Mesenchymal stem cell (in vitro differentiated cells and primary cell): ENCODE results near the gene LPAR2.

ENCODE experiments used
- DNase-seq: peaks from one replicate; pipeline ENCODE4 v3.0.0-alpha.2; 2013
- H2AFZ ChIP-seq: one replicate; pipeline ENCODE4 v1.6.1; 2013; ENCODE audit warnings: low read depth, mild to moderate bottlenecking, control low read depth, inconsistent platforms, low read length, moderate library complexity
- H2AK5ac ChIP-seq: 2 replicates; pipeline ENCODE4 v1.6.1; 2013; ENCODE audit warnings: low read length, moderate library complexity, mild to moderate bottlenecking, inconsistent platforms; ENCODE audit not compliant: severe bottlenecking
- H2BK120ac ChIP-seq: one replicate; pipeline ENCODE4 v1.6.1; 2013; ENCODE audit warnings: low read depth, mild to moderate bottlenecking, inconsistent platforms, low read length, moderate library complexity
- H2BK12ac ChIP-seq, 2 experiments: one replicate each; pipeline ENCODE4 v1.6.1; 2013; ENCODE audit warnings: inconsistent platforms in 2 of 2, low read length in 2 of 2, mild to moderate bottlenecking in 2 of 2, moderate library complexity in 2 of 2, control low read depth in 1 of 2
- H2BK15ac ChIP-seq: one replicate; pipeline ENCODE4 v1.6.1; 2013; ENCODE audit warnings: mild to moderate bottlenecking, low read depth, inconsistent platforms; ENCODE audit not compliant: poor library complexity, severe bottlenecking
- H2BK5ac ChIP-seq: 2 replicates; pipeline ENCODE4 v1.6.1; 2013; ENCODE audit warnings: low read depth, mild to moderate bottlenecking, low read length, control low read depth, inconsistent platforms; ENCODE audit not compliant: poor library complexity, severe bottlenecking
- H3K14ac ChIP-seq, 2 experiments: one replicate each; pipeline ENCODE4 v1.6.1; 2013; ENCODE audit warnings: inconsistent platforms in 2 of 2, low read length in 2 of 2, control low read depth in 1 of 2, mild to moderate bottlenecking in 1 of 2, moderate library complexity in 1 of 2
- H3K18ac ChIP-seq, 2 experiments: one replicate each; pipeline ENCODE4 v1.6.1; 2013; ENCODE audit warnings: inconsistent platforms in 2 of 2, low read length in 2 of 2, control low read depth in 1 of 2, low read depth in 1 of 2, mild to moderate bottlenecking in 1 of 2
- H3K23ac ChIP-seq, 2 experiments: one replicate each; pipeline ENCODE4 v1.6.1; 2013; ENCODE audit warnings: inconsistent platforms in 2 of 2, low read length in 2 of 2, mild to moderate bottlenecking in 2 of 2, moderate library complexity in 2 of 2, control low read depth in 1 of 2
- H3K27ac ChIP-seq: 2 replicates; pipeline ENCODE4 v1.5.1; 2013; ENCODE audit warnings: mild to moderate bottlenecking, moderate library complexity, low read length, control low read depth, inconsistent platforms; ENCODE audit not compliant: poor library complexity, severe bottlenecking
- H3K27me3 ChIP-seq, 2 experiments: 2 replicates each; pipeline versions ENCODE4 v1.6.1 to v1.7.0; 2013; ENCODE audit warnings: low read length in 2 of 2, mild to moderate bottlenecking in 2 of 2, moderate library complexity in 2 of 2, control low read depth in 1 of 2, inconsistent platforms in 1 of 2; ENCODE audit not compliant: control insufficient read depth in 1 of 2, insufficient read depth in 1 of 2
- H3K36me3 ChIP-seq, 2 experiments: 2 replicates each; pipeline versions ENCODE4 v1.6.1 to v1.7.0; 2013; ENCODE audit warnings: low read length in 2 of 2, control low read depth in 1 of 2, inconsistent platforms in 1 of 2, low read depth in 1 of 2, mild to moderate bottlenecking in 1 of 2; ENCODE audit not compliant: insufficient read depth in 2 of 2, control insufficient read depth in 1 of 2
- H3K4ac ChIP-seq, 2 experiments: one replicate each; pipeline ENCODE4 v1.6.1; 2013; ENCODE audit warnings: inconsistent platforms in 2 of 2, low read length in 2 of 2, mild to moderate bottlenecking in 2 of 2, moderate library complexity in 2 of 2, control low read depth in 1 of 2, low read depth in 1 of 2
- H3K4me1 ChIP-seq: 2 replicates; pipeline ENCODE4 v1.6.1; 2013; ENCODE audit warnings: low read depth, low read length, control low read depth; ENCODE audit not compliant: control insufficient read depth, insufficient read depth
- H3K4me2 ChIP-seq: 2 replicates; pipeline ENCODE4 v1.6.1; 2013; ENCODE audit warnings: low read length, mild to moderate bottlenecking, inconsistent platforms; ENCODE audit not compliant: poor library complexity, severe bottlenecking
- H3K4me3 ChIP-seq, 2 experiments: 2 replicates each; pipeline versions ENCODE4 v1.5.1 to v1.7.0; 2013; ENCODE audit warnings: low read length in 2 of 2, mild to moderate bottlenecking in 2 of 2, control low read depth in 1 of 2, low read depth in 1 of 2; ENCODE audit not compliant: insufficient read depth in 1 of 2
- H3K79me1 ChIP-seq: replicated peaks from 2 replicates; pipeline ENCODE4 v1.6.1; 2013; ENCODE audit warnings: mild to moderate bottlenecking, control low read depth, low read length, inconsistent platforms; ENCODE audit not compliant: poor library complexity, severe bottlenecking
- H3K9ac ChIP-seq: 2 replicates; pipeline ENCODE4 v1.7.0; 2013; ENCODE audit warnings: mild to moderate bottlenecking, low read length, moderate library complexity
- H3K9me3 ChIP-seq: 2 replicates; pipeline ENCODE4 v1.7.0; 2013; ENCODE audit warnings: mild to moderate bottlenecking, low read length; ENCODE audit not compliant: control insufficient read depth
- H4K8ac ChIP-seq: one replicate; pipeline ENCODE4 v1.6.1; 2013; ENCODE audit warnings: inconsistent platforms, mild to moderate bottlenecking, low read length, moderate library complexity
- H4K91ac ChIP-seq: one replicate; pipeline ENCODE4 v1.6.1; 2013; ENCODE audit warnings: mild to moderate bottlenecking, low read length, inconsistent platforms
- WGBS: methylation state at CpG from one replicate; pipeline ENCODE4 v1.1.7; 2013; ENCODE audit warnings: mixed read lengths; 5-methylcytosine and 5-hydroxymethylcytosine counted together

Gene LPAR2

DNA sequence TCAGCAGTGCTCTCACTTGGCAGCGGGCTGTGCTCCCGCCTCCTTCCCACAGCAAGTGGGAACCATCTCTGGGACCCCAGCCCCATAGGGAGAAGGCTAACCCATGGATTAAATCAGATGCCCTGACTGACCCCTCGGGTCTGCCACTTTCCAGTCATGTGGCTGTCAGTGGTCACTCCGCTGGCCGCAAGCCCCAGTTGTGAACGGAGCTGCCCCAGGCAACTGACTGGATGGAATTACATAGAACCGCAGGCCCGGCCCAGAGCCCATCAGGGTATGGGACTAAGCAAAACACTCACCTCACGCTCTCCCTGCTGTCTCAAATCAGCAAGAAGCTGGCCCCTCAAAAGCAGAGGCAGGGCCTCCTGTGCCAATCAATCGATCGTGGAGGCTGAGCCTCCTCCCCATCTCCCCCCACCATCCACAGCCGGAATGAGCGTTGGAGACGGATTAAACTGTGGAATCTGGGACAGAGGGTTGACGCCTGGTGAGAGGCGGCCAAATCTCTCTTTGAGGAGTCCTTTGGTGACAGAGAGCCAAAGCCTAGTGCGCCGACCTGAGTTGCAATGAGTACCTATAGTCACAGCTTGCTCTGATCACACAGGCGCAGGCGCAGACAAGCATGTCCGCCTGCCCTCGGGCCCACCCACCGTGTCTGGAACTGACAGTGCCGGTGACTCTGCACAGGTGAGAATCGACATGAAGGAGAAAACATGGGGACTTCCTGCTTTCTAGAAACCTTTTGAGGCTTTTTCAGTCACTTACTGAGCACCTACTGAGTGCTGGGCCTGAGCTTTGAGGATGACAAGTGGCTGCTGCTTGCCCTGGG, 48.3 kb downstream of the LPAR2 start:
- no peak overlapping the region for H3K4me3 ChIP-seq
- no peak overlapping the region for H4K91ac ChIP-seq
- H2AK5ac ChIP-seq = no peak overlapping the region
- DNase-seq = no peak
- H2AFZ ChIP-seq = no peak overlapping the region
- H3K36me3 ChIP-seq = no peaks in the 10 kb centered on the region
- no peak overlapping the region for H2BK120ac ChIP-seq
- H3K9ac ChIP-seq = no peak overlapping the region
- no peaks in the 10 kb centered on the region for H3K9me3 ChIP-seq
- H4K8ac ChIP-seq = no peak overlapping the region
- no peak overlapping the region for H2BK12ac ChIP-seq
- peaks cover 2% of the 10 kb centered on the region for H3K4me1 ChIP-seq
- no peak overlapping the region for H3K18ac ChIP-seq
- 91% methylated on average over 25 of the region's 25 CpGs for WGBS
- H3K4ac ChIP-seq = no peak overlapping the region
- no peak overlapping the region for H3K23ac ChIP-seq
- H3K27me3 ChIP-seq = no peaks in the 10 kb centered on the region
- H2BK5ac ChIP-seq = no peak overlapping the region
- H3K79me1 ChIP-seq = no peaks in the 10 kb centered on the region
- no peak overlapping the region for H3K27ac ChIP-seq
- no peak overlapping the region for H3K4me2 ChIP-seq
- H2BK15ac ChIP-seq = no peak overlapping the region
- H3K14ac ChIP-seq = no peak overlapping the region

DNA sequence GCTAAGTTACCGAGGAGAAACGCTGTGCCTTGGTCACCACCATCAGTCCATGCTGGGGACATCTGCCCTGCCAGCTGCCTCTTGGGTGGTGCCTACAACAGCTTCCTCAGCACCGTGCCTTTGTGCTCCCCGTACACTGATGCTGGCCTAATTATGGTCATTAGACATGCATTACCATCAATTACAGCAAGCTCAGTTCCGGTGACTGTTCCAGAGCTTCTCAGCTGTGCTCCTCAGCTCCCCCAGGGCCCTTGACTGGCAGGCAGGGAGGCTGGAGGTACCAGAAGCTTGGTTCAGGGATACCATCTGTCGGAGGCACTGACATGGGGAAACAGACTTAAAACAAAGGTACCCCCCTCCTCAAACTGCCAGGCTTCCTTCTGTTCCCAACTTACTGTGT, 49.8 kb downstream of the LPAR2 start:
- H2BK120ac ChIP-seq = no peak overlapping the region
- H3K4me2 ChIP-seq = no peak overlapping the region
- H2BK15ac ChIP-seq = no peak overlapping the region
- H3K18ac ChIP-seq = no peak overlapping the region
- H4K8ac ChIP-seq = no peak overlapping the region
- no peaks in the 10 kb centered on the region for H3K79me1 ChIP-seq
- H3K14ac ChIP-seq = no peak overlapping the region
- no peaks in the 10 kb centered on the region for H3K36me3 ChIP-seq
- 94% methylated on average over 6 of the region's 6 CpGs for WGBS
- no peak overlapping the region for H3K9ac ChIP-seq
- H2BK5ac ChIP-seq = no peak overlapping the region
- no peak overlapping the region for H4K91ac ChIP-seq
- no peaks in the 10 kb centered on the region for H3K9me3 ChIP-seq
- no peak overlapping the region for H3K23ac ChIP-seq
- H2AK5ac ChIP-seq = no peak overlapping the region
- no peak overlapping the region for H3K4me3 ChIP-seq
- no peak overlapping the region for H3K4ac ChIP-seq
- no peak overlapping the region for H2BK12ac ChIP-seq
- DNase-seq = no peak
- H2AFZ ChIP-seq = no peak overlapping the region
- no peak overlapping the region for H3K27ac ChIP-seq
- H3K27me3 ChIP-seq = no peaks in the 10 kb centered on the region
- peaks cover 2% of the 10 kb centered on the region for H3K4me1 ChIP-seq

DNA sequence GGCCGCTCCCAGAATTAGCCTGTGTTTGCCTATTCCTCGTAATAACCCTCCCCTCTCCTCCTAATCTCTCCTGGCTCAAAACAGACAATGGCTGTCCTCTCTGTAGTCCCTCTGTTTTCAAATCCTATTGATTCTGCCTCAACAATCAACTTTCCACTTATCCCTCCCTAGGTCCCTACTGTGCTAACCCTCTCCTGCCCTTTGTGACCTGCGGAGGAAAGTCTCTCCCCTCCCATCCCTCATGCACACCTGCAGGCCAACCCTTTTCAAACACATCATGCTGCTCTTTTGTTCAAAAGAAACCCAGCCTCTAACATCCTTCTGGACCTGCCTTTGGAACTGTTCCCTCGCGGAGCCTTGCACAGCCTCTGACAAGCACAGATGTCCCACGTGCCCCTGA, 52.6 kb downstream of the LPAR2 start:
- Histone ChIP-seq H3K79me1 (no peaks in the 10 kb centered on the region), H2AFZ (no peak overlapping the region), H3K4ac (no peak overlapping the region), H3K36me3 (no peaks in the 10 kb centered on the region), H3K4me3 (no peak overlapping the region), H2BK15ac (no peak overlapping the region), H2BK12ac (no peak overlapping the region), H4K8ac (no peak overlapping the region), H3K4me2 (no peak overlapping the region), H3K14ac (no peak overlapping the region), H3K27me3 (no peaks in the 10 kb centered on the region), H3K23ac (no peak overlapping the region), H3K27ac (no peak overlapping the region), H3K9me3 (no peaks in the 10 kb centered on the region), H3K9ac (no peak overlapping the region), H2AK5ac (no peak overlapping the region), H2BK5ac (no peak overlapping the region), H4K91ac (no peak overlapping the region), H2BK120ac (no peak overlapping the region), H3K4me1 (no peaks in the 10 kb centered on the region), H3K18ac (no peak overlapping the region)
- DNase-seq = no peak
- 78% methylated on average over 6 of the region's 6 CpGs for WGBS
